Cardiac muscle cell (in vitro differentiated cells and primary cell): ENCODE measurements around the gene CPAMD8. TPM values are rescaled to one million over a fixed set of nuclear protein-coding genes. Genes with fewer than 3 reads are reported as not detected.

Experiments
- DNase-seq, 2 donors: peaks; one replicate each; pipeline versions ENCODE4 v3.0.0 to v3.0.0-alpha.2; 2010 to 2017; ENCODE audit warnings: low read depth in 1 of 2, low spot score in 1 of 2
- H3K27ac ChIP-seq: fragments of 200-600 bp; sonication (generic); 2 replicates; pipeline ENCODE4 v1.5.1; 2016
- H3K27me3 ChIP-seq: fragments of 200-600 bp; sonication (generic); 2 replicates; pipeline ENCODE4 v1.6.0; 2016; ENCODE audit warnings: control low read depth
- H3K36me3 ChIP-seq: fragments of 200-600 bp; sonication (generic); 2 replicates; pipeline ENCODE4 v1.5.1; 2016; ENCODE audit warnings: control low read depth
- H3K4me1 ChIP-seq: fragments of 200-600 bp; sonication (generic); 2 replicates; pipeline ENCODE4 v1.8.1; 2017; ENCODE audit warnings: low read depth, mild to moderate bottlenecking, mixed run types
- H3K4me3 ChIP-seq: fragments of 200-600 bp; sonication (generic); 2 replicates; pipeline ENCODE4 v1.5.1; 2016; ENCODE audit warnings: mild to moderate bottlenecking
- H3K9me3 ChIP-seq: fragments of 200-600 bp; sonication (generic); 2 replicates; pipeline ENCODE4 v1.5.1; 2017; ENCODE audit warnings: low read depth, mild to moderate bottlenecking, control low read depth
- polyA plus RNA-seq: library from polyadenylated mRNA; unstranded; fragments of >200 nt; fragmentation: Nextera tagmentation; extraction: Ambion mirVana; gene quantifications from 2 replicates; pipeline ENCODE4 v1.2.1, GENCODE V29; 2016
- total RNA-seq: library from RNA; depleted of rRNA; stranded (reverse); fragments of >200 nt; gene quantifications from 2 replicates; pipeline ENCODE4 v1.2.3, GENCODE V29; 2016
- TF ChIP-seq, protein P1 (sequence below): IDR thresholded peaks from 2 replicates; pipeline ENCODE4 v1.5.1; 2012; ENCODE audit warnings: low read depth, mild to moderate bottlenecking, low read length

The CPAMD8 gene
- total RNA-seq (31.8 and 53.4 TPM in 2 replicates), polyA plus RNA-seq (18.1 and 27.1 TPM in 2 replicates)

DNA sequence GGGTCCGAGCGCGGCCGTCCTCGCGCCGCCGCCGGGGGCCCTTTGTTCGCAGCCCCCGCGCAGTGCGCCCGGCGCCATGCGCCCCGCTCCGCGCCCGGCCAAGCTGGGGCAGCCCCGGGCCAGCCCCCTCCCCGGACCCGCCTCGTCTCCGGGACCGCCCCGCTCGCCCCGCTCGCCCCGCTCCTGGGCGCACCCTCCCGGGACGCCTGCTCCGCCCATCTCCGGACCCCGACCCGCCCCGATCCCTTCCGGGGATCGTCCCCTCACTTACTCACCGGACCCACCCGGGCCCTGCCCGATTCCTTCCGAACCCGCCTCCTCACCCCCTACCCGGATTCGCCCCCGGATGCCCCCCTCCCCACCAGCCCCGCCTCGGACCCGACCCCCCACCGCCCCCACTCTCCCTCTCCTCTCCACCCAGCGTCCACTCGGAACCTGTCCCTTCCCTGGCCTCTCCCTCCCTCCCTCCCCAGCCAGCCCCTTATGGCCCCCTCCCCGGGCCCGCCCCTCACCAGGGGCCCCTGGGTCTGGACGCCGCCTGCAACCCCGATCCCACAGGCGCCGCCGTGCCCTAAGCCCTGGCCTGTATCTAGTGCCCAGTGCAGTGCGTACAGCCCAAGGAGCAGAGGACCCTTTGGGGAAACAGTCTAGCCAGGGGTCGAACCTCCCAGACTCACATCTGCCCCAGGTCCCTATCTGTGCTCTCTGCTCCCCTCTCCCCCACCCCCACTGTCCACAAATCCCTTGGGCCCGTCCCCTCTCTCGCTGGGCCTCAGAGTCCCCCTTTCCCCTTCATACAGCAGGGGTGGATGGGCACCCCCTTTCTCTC is at the start of gene CPAMD8:
TSS of gene CPAMD8 (minus strand) at position 105 of the 829 bp plus-strand sequence. CDS start 168 bp downstream, outside the sequence.
- Histone ChIP-seq H3K27ac (no peak within 1 kb of the TSS), H3K27me3 (peaks cover 18% of the 10 kb centered on the region), H3K4me1 (no peaks in the 10 kb centered on the region), H3K36me3 (no peaks in the 10 kb centered on the region), H3K9me3 (no peaks in the 10 kb centered on the region), H3K4me3 (peak within 1 kb of the TSS; percentile 41)
- DNase-seq: peak in 1 of 2 donors; percentile 26
- TF ChIP-seq, protein P1, sequence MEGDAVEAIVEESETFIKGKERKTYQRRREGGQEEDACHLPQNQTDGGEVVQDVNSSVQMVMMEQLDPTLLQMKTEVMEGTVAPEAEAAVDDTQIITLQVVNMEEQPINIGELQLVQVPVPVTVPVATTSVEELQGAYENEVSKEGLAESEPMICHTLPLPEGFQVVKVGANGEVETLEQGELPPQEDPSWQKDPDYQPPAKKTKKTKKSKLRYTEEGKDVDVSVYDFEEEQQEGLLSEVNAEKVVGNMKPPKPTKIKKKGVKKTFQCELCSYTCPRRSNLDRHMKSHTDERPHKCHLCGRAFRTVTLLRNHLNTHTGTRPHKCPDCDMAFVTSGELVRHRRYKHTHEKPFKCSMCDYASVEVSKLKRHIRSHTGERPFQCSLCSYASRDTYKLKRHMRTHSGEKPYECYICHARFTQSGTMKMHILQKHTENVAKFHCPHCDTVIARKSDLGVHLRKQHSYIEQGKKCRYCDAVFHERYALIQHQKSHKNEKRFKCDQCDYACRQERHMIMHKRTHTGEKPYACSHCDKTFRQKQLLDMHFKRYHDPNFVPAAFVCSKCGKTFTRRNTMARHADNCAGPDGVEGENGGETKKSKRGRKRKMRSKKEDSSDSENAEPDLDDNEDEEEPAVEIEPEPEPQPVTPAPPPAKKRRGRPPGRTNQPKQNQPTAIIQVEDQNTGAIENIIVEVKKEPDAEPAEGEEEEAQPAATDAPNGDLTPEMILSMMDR: no peak

DNA sequence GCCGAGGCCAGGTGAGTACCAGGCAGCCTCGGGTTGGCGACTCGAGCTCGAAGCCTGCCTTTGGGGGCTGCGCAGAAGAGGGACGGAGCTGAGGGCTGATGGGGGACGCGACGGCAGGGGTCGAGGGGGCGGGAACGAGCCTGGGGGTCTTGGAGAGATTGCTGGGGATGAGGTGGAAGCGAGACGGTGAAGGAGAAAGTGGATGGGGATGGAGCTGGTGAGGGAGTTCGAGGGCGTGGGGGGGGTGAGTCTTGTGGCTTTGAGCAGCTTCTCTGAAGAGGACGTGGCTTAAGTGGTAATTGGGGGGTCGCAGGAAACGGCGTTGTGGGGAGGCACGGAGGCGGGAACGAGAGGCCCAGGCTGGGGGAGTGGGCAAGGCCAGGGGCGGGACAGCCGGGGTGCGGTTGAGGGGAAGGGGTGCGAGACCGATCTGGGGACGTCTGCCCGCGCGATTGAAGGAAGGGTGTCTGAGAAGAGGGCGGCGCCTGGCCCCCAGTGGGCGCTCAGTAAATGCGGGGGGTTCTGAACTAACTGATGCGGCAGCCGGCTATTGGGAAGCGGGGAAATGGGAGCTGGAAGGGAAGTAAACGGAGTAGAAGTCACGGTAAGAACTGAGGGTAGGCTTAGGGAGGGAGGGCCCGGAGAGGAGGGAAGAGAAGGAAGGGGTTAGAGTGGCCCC is 49.4 kb upstream of the CPAMD8 start:
- H3K4me3 ChIP-seq: peak overlapping the region; percentile 88
- no peaks in the 10 kb centered on the region for H3K9me3 ChIP-seq
- H3K4me1 ChIP-seq: peaks cover 11% of the 10 kb centered on the region
- H3K27me3 ChIP-seq: no peaks in the 10 kb centered on the region
- no peak overlapping the region for H3K27ac ChIP-seq
- TF ChIP-seq, protein P1: no peak
- no peaks in the 10 kb centered on the region for H3K36me3 ChIP-seq
- peak; percentile 31 to 36 for DNase-seq

DNA sequence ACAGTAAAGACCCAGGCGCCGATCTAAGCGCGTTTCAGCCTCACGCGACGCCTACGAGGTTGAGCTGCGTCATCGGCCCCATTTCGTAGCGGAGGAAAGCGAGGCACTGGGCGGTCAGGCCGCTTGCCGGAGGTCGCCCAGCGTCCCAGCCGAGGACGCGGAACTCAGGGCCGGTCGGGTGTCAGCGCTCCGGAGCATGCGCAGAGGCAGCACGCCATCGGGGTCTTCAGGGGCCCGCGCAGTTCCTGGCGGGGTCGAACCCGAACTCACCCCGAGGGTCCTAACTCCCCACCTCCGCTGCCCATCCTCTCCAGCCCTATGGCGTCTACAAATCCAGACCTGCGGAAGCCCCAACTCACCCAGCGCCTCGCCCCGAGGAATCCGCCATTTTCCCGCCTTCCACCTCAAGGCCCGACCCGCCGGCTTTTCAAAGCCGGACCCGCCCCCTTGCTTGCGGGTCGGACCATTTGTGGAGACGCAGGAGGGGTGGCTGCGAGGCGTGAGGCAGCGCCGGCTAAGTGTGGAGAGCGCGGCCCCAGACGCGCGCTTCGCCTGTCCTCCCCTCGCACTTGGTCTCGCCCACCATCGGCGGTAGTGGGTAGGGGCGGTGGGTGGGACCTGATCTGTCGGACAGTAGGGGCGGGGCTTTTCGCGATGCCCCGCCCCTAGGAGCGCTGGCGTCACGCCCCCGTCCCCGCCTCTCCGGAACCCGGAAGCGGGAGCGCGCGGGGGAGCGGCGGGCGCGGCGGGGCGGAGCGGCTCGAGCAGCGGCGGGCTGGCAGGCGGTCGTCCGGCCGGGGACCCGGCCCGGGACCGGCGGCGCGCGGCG is 48.6 kb upstream of the CPAMD8 start, which contains the start of the genes HAUS8 and MYO9B:
TSS of gene HAUS8 (minus strand) at position 418 of the 829 bp plus-strand sequence. CDS start at position 388, 30 bp downstream.
TSS of gene MYO9B (plus strand) at position 743 of the 829 bp plus-strand sequence. CDS start 25,941 bp downstream, outside the sequence.
- H3K9me3 ChIP-seq: no peaks in the 10 kb centered on the region
- TF ChIP-seq, protein P1: no peak
- peaks cover 11% of the 10 kb centered on the region for H3K4me1 ChIP-seq
- H3K4me3 ChIP-seq: peak within 1 kb of the TSS; percentile 88
- H3K36me3 ChIP-seq: no peaks in the 10 kb centered on the region
- peak; percentile 99 to 100 for DNase-seq
- H3K27me3 ChIP-seq: no peaks in the 10 kb centered on the region
- H3K27ac ChIP-seq: peak within 1 kb of the TSS; percentile 19

DNA sequence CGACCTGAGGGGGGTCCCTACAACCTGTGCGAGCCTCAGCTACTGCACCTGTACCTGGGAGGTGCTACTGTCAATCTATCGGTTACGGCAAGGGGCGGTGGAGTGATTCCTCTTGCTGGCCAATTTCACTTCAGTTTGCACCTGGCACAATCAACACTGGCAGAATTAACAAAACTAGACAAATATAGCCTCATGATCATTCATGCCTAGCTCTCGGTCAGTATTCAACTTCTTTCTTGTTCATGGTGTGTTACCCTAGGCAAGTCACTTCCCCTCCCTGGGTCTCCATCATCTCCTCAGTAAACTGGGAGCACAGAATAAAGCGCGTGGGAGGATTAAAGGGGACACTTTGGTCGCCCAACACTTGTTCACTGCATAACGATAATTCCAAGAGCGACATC is 48.0 kb upstream of the CPAMD8 start:
- Histone ChIP-seq H3K36me3 (no peaks in the 10 kb centered on the region), H3K4me3 (peak overlapping the region; percentile 44), H3K4me1 (peaks cover 11% of the 10 kb centered on the region), H3K27ac (peak overlapping the region; percentile 19), H3K27me3 (no peaks in the 10 kb centered on the region), H3K9me3 (no peaks in the 10 kb centered on the region)
- DNase-seq: no peak
- TF ChIP-seq, protein P1: no peak
